HG03060 (cell line): ENCODE results near the gene FTCD.
"Not testable (repeated sequence)": the region's sequence is repeated elsewhere in the genome, so short reads cannot be mapped to it uniquely, and the experiment has no call there.

ENCODE experiments used
- ATAC-seq: cut with Tn5 transposase; IDR thresholded peaks from one replicate; pipeline ENCODE4 v1.9.1; 2021; ENCODE audit warnings: low read depth, moderate number of reproducible peaks; ENCODE audit not compliant: unreplicated experiment

FTCD gene

GRCh38 chr21:46188226-46189212 is 33.1 kb upstream of the FTCD start:
- ATAC-seq, result no peak

- ATAC-seq, result no peak
These were observed 32.4 kb upstream of the FTCD start for GRCh38 chr21:46187814-46188213.

- ATAC-seq, result no peak
These were observed 31.9 kb upstream of the FTCD start for GRCh38 chr21:46187261-46187660.

- ATAC-seq, result no peak
These were observed 30.3 kb upstream of the FTCD start for GRCh38 chr21:46185716-46186115.

GRCh38 chr21:46184625-46185555 is 29.5 kb upstream of the FTCD start:
- ATAC-seq, result no peak

GRCh38 chr21:46183910-46184624 is 28.7 kb upstream of the FTCD start, which contains the start of gene SPATC1L:
Gene SPATC1L, minus strand, starts transcription at chr21:46184459. Its CDS starts 1,643 bp downstream, at chr21:46182816.
- no peak for ATAC-seq

- ATAC-seq, result not testable (repeated sequence)
These were observed 28.0 kb upstream of the FTCD start for GRCh38 chr21:46183337-46183909.

- no peak for ATAC-seq
These were observed 27.4 kb upstream of the FTCD start for GRCh38 chr21:46182548-46183336.

GRCh38 chr21:46181953-46182547 is 26.7 kb upstream of the FTCD start:
- ATAC-seq, result no peak

- no peak for ATAC-seq
These were observed 26.1 kb upstream of the FTCD start for GRCh38 chr21:46181436-46181835.

- ATAC-seq, result no peak
These were observed 25.5 kb upstream of the FTCD start for GRCh38 chr21:46180778-46181391.

- no peak for ATAC-seq
These were observed 24.8 kb upstream of the FTCD start for GRCh38 chr21:46180079-46180722.

GRCh38 chr21:46179708-46180078 is 24.3 kb upstream of the FTCD start:
- no peak for ATAC-seq

- no peak for ATAC-seq
These were observed 23.6 kb upstream of the FTCD start for GRCh38 chr21:46178961-46179360.

GRCh38 chr21:46176443-46177129 is 21.2 kb upstream of the FTCD start:
- ATAC-seq, result not testable (repeated sequence)

- no peak for ATAC-seq
These were observed 18.2 kb upstream of the FTCD start for GRCh38 chr21:46173573-46173972.

GRCh38 chr21:46172863-46173528 is 17.6 kb upstream of the FTCD start:
- ATAC-seq, result no peak
